ENCODE measurements around the gene PCDHGC4.

Gene PCDHGC4

DNA sequence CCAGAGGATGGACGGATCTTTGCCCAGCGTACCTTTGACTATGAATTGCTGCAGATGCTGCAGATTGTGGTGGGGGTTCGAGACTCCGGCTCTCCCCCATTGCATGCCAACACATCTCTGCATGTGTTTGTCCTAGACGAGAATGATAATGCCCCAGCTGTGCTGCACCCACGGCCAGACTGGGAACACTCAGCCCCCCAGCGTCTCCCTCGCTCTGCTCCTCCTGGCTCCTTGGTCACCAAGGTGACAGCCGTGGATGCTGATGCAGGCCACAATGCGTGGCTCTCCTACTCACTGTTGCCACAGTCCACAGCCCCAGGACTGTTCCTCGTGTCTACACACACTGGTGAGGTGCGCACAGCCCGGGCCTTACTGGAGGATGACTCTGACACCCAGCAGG is 5.9 kb downstream of the PCDHGC4 start:
- no peak for DNase-seq

DNA sequence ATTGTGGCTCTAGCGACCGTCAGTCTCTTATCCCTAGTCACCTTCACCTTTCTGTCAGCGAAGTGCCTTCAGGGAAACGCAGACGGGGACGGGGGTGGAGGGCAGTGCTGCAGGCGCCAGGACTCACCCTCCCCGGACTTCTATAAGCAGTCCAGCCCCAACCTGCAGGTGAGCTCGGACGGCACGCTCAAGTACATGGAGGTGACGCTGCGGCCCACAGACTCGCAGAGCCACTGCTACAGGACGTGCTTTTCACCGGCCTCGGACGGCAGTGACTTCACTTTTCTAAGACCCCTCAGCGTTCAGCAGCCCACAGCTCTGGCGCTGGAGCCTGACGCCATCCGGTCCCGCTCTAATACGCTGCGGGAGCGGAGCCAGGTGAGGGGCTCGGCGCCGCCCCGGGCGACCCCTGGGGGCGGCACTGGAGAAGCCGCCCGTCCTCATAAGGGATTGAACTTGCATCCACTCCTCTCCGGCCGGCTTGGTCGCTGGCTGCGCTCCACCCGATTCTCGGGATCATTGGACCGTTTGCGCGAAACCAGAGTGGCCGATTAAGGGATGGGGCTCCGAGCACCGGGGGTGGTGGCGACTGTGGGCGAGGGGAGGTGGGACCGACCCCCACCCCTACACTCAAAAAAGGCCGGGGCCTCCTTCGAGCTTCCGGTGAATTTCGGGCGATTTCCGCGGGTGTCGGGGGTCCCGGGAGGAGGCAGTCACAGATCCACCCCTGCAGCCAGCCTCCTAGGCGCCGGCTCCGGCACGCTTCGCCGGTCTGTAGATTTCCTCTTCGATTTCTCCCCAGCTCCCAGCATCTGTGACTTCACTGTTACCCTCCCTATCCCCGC is 6.7 kb downstream of the PCDHGC4 start:
- no peak for DNase-seq

- no peak for DNase-seq
These were observed 7.5 kb downstream of the PCDHGC4 start for GRCh38 chr5:141492168-141492885.

GRCh38 chr5:141493500-141494422 is 8.9 kb downstream of the PCDHGC4 start:
- no peak for DNase-seq

GRCh38 chr5:141494761-141495452 is 10.1 kb downstream of the PCDHGC4 start:
- no peak for DNase-seq

GRCh38 chr5:141495453-141495811 is 10.6 kb downstream of the PCDHGC4 start:
- no peak for DNase-seq

DNA sequence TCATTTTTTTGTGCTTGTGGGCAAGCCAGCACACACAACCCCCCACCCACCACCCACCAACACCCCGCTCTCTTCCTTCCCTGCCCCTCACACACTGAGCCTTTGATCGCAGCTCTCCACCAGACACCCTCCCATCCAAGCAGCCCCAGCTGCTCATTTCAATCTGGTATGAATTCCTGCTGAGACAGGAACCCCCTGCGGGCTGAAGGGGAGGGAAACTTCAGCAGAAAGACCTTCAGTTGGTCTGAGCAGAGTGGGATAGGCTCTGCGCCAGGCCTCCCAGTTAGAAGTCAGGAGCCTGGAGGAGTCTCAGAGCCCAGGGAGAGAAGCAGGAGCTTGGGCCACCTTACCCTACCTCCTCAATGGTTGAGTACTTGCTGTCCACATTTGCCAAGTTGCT is 11.2 kb downstream of the PCDHGC4 start:
- no peak for DNase-seq

- DNase-seq, result no peak
These were observed 16.9 kb downstream of the PCDHGC4 start for GRCh38 chr5:141501761-141502160.

- DNase-seq, result no peak
These were observed 18.9 kb downstream of the PCDHGC4 start for GRCh38 chr5:141503681-141504080.

- no peak for DNase-seq
These were observed 19.4 kb downstream of the PCDHGC4 start for GRCh38 chr5:141504216-141504615.

GRCh38 chr5:141506381-141507155 is 21.7 kb downstream of the PCDHGC4 start:
- DNase-seq, result no peak

- no peak for DNase-seq
These were observed 22.7 kb downstream of the PCDHGC4 start for GRCh38 chr5:141507387-141508091.

DNA sequence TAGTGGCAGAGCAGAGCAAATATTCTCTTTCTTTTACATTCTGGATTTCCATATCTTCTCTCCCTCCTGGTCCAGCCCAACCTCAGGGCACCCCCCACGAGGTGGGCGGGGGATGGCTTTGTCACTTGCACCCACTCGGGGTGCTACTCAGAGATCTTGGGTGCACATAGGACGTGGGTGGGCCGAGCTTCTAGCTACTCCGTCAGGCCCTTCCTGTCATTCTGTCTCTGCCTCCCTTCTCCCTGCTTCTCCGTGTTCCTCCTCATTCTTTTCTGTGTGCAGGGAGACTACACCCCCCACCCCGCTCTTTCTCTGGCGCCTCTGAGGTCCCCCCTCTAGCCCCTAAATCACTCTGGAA is 23.6 kb downstream of the PCDHGC4 start:
- no peak for DNase-seq

- no peak for DNase-seq
These were observed 24.2 kb downstream of the PCDHGC4 start for GRCh38 chr5:141508798-141509611.

- no peak for DNase-seq
These were observed 25.3 kb downstream of the PCDHGC4 start for GRCh38 chr5:141510160-141510559.

- DNase-seq, result no peak
These were observed 26.2 kb downstream of the PCDHGC4 start for GRCh38 chr5:141510850-141511601.

DNA sequence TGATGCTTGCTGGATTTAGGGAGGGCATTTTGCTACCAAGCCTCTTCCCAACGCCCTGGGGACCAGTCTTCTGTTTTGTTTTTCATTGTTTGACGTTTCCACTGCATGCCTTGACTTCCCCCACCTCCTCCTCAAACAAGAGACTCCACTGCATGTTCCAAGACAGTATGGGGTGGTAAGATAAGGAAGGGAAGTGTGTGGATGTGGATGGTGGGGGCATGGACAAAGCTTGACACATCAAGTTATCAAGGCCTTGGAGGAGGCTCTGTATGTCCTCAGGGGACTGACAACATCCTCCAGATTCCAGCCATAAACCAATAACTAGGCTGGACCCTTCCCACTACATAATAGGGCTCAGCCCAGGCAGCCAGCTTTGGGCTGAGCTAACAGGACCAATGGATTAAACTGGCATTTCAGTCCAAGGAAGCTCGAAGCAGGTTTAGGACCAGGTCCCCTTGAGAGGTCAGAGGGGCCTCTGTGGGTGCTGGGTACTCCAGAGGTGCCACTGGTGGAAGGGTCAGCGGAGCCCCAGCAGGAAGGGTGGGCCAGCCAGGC is 27.0 kb downstream of the PCDHGC4 start:
- no peak for DNase-seq

DNA sequence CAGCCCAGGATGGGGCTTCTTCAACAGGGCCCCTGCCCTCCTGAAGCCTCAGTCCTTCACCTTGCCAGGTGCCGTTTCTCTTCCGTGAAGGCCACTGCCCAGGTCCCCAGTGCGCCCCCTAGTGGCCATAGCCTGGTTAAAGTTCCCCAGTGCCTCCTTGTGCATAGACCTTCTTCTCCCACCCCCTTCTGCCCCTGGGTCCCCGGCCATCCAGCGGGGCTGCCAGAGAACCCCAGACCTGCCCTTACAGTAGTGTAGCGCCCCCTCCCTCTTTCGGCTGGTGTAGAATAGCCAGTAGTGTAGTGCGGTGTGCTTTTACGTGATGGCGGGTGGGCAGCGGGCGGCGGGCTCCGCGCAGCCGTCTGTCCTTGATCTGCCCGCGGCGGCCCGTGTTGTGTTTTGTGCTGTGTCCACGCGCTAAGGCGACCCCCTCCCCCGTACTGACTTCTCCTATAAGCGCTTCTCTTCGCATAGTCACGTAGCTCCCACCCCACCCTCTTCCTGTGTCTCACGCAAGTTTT is 27.6 kb downstream of the PCDHGC4 start:
- peak; percentile 85 for DNase-seq

Data from activated gamma-delta T cell treated with Interleukin-2 at 50 U/mL for 16 hours (primary cell).